HEK293 (cell line): Measurements from ENCODE around the gene CASP14.

Experiments used
- CTCF ChIA-PET: fragments of 350-600 bp; formaldehyde crosslinking; extraction: SDS; loops from one replicate; lab custom pipeline; 2021; ENCODE audit warnings: antibody characterized with exemption; lab: Yijun Ruan, JAX
- POLR2A ChIA-PET: fragments of 300-600 bp; formaldehyde crosslinking; extraction: SDS; loops from one replicate; lab custom pipeline; 2020; ENCODE audit warnings: antibody characterized with exemption, inconsistent platforms; lab: Yijun Ruan, JAX
- H3K27ac ChIP-seq: fragments of 200-500 bp; sonication (Bioruptor generic); 2 replicates; pipeline ENCODE4 v1.5.1; 2014; ENCODE audit warnings: low read depth, low read length, control low read depth, inconsistent platforms; ENCODE audit errors: extremely low read depth
- H3K36me3 ChIP-seq, 2 experiments: fragments of 200-500 bp in 1 of 2; sonication (Bioruptor generic) in 1 of 2; 1 replicate in 1 of 2; 2 replicates in 1 of 2; pipeline ENCODE4 v1.5.1; 2014 to 2017; ENCODE audit warnings: inconsistent platforms in 2 of 2, low read length in 2 of 2; ENCODE audit not compliant: control insufficient read depth in 2 of 2, insufficient read depth in 1 of 2
- H3K4me1 ChIP-seq: fragments of 200-500 bp; sonication (Bioruptor generic); 2 replicates; pipeline ENCODE4 v1.5.1; 2014; ENCODE audit warnings: mild to moderate bottlenecking, low read length, inconsistent platforms; ENCODE audit not compliant: control insufficient read depth, insufficient read depth
- H3K4me3 ChIP-seq: 2 replicates; pipeline ENCODE4 v1.5.1; 2011; ENCODE audit warnings: low read depth, mild to moderate bottlenecking, control low read depth, low read length, moderate library complexity
- H3K9me3 ChIP-seq: fragments of 200-500 bp; sonication (Bioruptor generic); 2 replicates; pipeline ENCODE4 v1.5.1; 2014; ENCODE audit warnings: low read depth, low read length, inconsistent platforms; ENCODE audit not compliant: control insufficient read depth, insufficient read depth
- GLI2 ChIP-seq: fragments of 450-650 bp; formaldehyde crosslinking; IDR thresholded peaks from 2 replicates; pipeline ENCODE4; 2017; ENCODE audit warnings: missing biosample characterization, missing genetic modification characterization, low read depth, borderline replicate concordance
- KLF9 ChIP-seq: fragments of 450-650 bp; formaldehyde crosslinking; IDR thresholded peaks from 2 replicates; pipeline ENCODE4 v1.5.1; 2016; ENCODE audit warnings: missing biosample characterization, missing genetic modification characterization, low read depth
- OSR2 ChIP-seq: fragments of 450-650 bp; formaldehyde crosslinking; IDR thresholded peaks from 2 replicates; pipeline ENCODE4 v1.5.1; 2016; ENCODE audit warnings: missing biosample characterization, missing genetic modification characterization
- PRDM6 ChIP-seq: fragments of 450-650 bp; formaldehyde crosslinking; IDR thresholded peaks from 2 replicates; pipeline ENCODE4 v1.5.1; 2017; ENCODE audit warnings: missing biosample characterization, missing genetic modification characterization
- ZBTB17 ChIP-seq: fragments of 450-650 bp; formaldehyde crosslinking; IDR thresholded peaks from 2 replicates; pipeline ENCODE4 v1.5.1; 2016; ENCODE audit warnings: missing biosample characterization, missing genetic modification characterization
- ZBTB21 ChIP-seq: fragments of 450-650 bp; formaldehyde crosslinking; IDR thresholded peaks from 2 replicates; pipeline ENCODE4 v1.5.1; 2017; ENCODE audit warnings: missing biosample characterization, missing genetic modification characterization
- ZBTB48 ChIP-seq: fragments of 450-650 bp; formaldehyde crosslinking; IDR thresholded peaks from 2 replicates; pipeline ENCODE4 v1.5.1; 2016; ENCODE audit warnings: missing biosample characterization, missing genetic modification characterization
- ZBTB8A ChIP-seq: fragments of 450-650 bp; formaldehyde crosslinking; IDR thresholded peaks from 2 replicates; pipeline ENCODE4 v1.5.1; 2016; ENCODE audit warnings: missing biosample characterization, missing genetic modification characterization
- ZFP3 ChIP-seq: fragments of 450-650 bp; formaldehyde crosslinking; IDR thresholded peaks from 2 replicates; pipeline ENCODE4 v1.5.1; 2016; ENCODE audit warnings: low read depth, missing biosample characterization, missing genetic modification characterization
- ZFP37 ChIP-seq: fragments of 450-650 bp; formaldehyde crosslinking; IDR thresholded peaks from 2 replicates; pipeline ENCODE4 v1.5.1; 2016; ENCODE audit warnings: missing biosample characterization, missing genetic modification characterization
- ZNF133 ChIP-seq: fragments of 450-650 bp; formaldehyde crosslinking; IDR thresholded peaks from 2 replicates; pipeline ENCODE4 v1.5.1; 2016; ENCODE audit warnings: missing biosample characterization, missing genetic modification characterization
- ZNF155 ChIP-seq: fragments of 450-650 bp; formaldehyde crosslinking; IDR thresholded peaks from 2 replicates; pipeline ENCODE4 v1.5.1; 2016; ENCODE audit warnings: missing biosample characterization, missing genetic modification characterization
- ZNF280D ChIP-seq: fragments of 450-650 bp; formaldehyde crosslinking; IDR thresholded peaks from 2 replicates; pipeline ENCODE4 v1.5.1; 2016; ENCODE audit warnings: missing biosample characterization, missing genetic modification characterization
- ZNF311 ChIP-seq: fragments of 450-650 bp; formaldehyde crosslinking; IDR thresholded peaks from 2 replicates; pipeline ENCODE4 v1.5.1; 2017; ENCODE audit warnings: missing biosample characterization, missing genetic modification characterization, borderline replicate concordance
- ZNF354C ChIP-seq: fragments of 450-650 bp; formaldehyde crosslinking; IDR thresholded peaks from 2 replicates; pipeline ENCODE4 v1.5.1; 2016; ENCODE audit warnings: missing biosample characterization, missing genetic modification characterization, low read depth, borderline replicate concordance
- ZNF768 ChIP-seq: fragments of 450-650 bp; formaldehyde crosslinking; IDR thresholded peaks from 2 replicates; pipeline ENCODE4 v1.5.1; 2018; ENCODE audit warnings: missing biosample characterization, mild to moderate bottlenecking, missing genetic modification characterization
- TF ChIP-seq, protein P1 (sequence below): fragments of 450-650 bp; formaldehyde crosslinking; IDR thresholded peaks from 2 replicates; pipeline ENCODE4 v1.5.1; 2017; ENCODE audit warnings: missing biosample characterization, missing genetic modification characterization
- TF ChIP-seq, protein P2 (sequence below): fragments of 450-650 bp; formaldehyde crosslinking; IDR thresholded peaks from 2 replicates; pipeline ENCODE4 v1.5.1; 2016; ENCODE audit warnings: missing biosample characterization, missing genetic modification characterization

Gene CASP14

GRCh38 chr19:15081911-15082310, 32.6 kb downstream of the CASP14 start, which contains the start of gene OR1I1:
Gene OR1I1, plus strand, starts transcription at chr19:15082211. Its CDS starts 4,855 bp downstream, at chr19:15087066.
- ChIA-PET POLR2A (no interaction called here), CTCF (interaction anchor here (0.6 to 2.3 kb wide), 3 partner anchors 9 to 32 kb away, joined by 3 to 11 read pairs (median 4); partner anchors contain the start of gene CASP14)
- H3K27ac ChIP-seq, result no peak within 1 kb of the TSS
- H3K36me3 ChIP-seq, result no peaks in the 10 kb centered on the region
- H3K4me1 ChIP-seq, result no peaks in the 10 kb centered on the region
- TF ChIP-seq ZBTB48 (tag by site-specific recombination), result no peak
- TF ChIP-seq ZBTB17 (tag by site-specific recombination), result no peak
- TF ChIP-seq ZNF133 (tag by site-specific recombination), result no peak
- TF ChIP-seq ZNF155 (tag by site-specific recombination), result no peak
- TF ChIP-seq OSR2, result no peak
- TF ChIP-seq PRDM6 (tag by site-specific recombination), result no peak
- TF ChIP-seq, protein P1, sequence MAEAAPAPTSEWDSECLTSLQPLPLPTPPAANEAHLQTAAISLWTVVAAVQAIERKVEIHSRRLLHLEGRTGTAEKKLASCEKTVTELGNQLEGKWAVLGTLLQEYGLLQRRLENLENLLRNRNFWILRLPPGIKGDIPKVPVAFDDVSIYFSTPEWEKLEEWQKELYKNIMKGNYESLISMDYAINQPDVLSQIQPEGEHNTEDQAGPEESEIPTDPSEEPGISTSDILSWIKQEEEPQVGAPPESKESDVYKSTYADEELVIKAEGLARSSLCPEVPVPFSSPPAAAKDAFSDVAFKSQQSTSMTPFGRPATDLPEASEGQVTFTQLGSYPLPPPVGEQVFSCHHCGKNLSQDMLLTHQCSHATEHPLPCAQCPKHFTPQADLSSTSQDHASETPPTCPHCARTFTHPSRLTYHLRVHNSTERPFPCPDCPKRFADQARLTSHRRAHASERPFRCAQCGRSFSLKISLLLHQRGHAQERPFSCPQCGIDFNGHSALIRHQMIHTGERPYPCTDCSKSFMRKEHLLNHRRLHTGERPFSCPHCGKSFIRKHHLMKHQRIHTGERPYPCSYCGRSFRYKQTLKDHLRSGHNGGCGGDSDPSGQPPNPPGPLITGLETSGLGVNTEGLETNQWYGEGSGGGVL, result no peak
- TF ChIP-seq GLI2 (tag by site-specific recombination), result no peak
- no peak for TF ChIP-seq ZNF354C (tag by site-specific recombination)
- no peak for TF ChIP-seq ZNF768
- no peak for TF ChIP-seq ZFP3 (tag by site-specific recombination)
- TF ChIP-seq ZNF280D (tag by site-specific recombination), result no peak
- TF ChIP-seq ZFP37 (tag by site-specific recombination), result no peak
- no peak for TF ChIP-seq ZNF311 (tag by site-specific recombination)
- TF ChIP-seq, protein P2, sequence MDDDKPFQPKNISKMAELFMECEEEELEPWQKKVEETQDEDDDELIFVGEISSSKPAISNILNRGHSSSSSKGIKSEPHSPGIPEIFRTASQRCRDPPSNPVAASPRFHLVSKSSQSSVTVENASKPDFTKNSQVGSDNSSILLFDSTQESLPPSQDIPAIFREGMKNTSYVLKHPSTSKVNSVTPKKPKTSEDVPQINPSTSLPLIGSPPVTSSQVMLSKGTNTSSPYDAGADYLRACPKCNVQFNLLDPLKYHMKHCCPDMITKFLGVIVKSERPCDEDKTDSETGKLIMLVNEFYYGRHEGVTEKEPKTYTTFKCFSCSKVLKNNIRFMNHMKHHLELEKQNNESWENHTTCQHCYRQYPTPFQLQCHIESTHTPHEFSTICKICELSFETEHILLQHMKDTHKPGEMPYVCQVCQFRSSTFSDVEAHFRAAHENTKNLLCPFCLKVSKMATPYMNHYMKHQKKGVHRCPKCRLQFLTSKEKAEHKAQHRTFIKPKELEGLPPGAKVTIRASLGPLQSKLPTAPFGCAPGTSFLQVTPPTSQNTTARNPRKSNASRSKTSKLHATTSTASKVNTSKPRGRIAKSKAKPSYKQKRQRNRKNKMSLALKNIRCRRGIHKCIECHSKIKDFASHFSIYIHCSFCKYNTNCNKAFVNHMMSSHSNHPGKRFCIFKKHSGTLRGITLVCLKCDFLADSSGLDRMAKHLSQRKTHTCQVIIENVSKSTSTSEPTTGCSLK (tag by site-specific recombination), result no peak
- TF ChIP-seq ZBTB21, result no peak
- no peak for TF ChIP-seq KLF9 (tag by site-specific recombination)
- TF ChIP-seq ZBTB8A, result no peak
- no peak within 1 kb of the TSS for H3K4me3 ChIP-seq
- no peaks in the 10 kb centered on the region for H3K9me3 ChIP-seq
